ENCODE data around the gene AIFM3.

- TF ChIP-seq, protein P1, sequence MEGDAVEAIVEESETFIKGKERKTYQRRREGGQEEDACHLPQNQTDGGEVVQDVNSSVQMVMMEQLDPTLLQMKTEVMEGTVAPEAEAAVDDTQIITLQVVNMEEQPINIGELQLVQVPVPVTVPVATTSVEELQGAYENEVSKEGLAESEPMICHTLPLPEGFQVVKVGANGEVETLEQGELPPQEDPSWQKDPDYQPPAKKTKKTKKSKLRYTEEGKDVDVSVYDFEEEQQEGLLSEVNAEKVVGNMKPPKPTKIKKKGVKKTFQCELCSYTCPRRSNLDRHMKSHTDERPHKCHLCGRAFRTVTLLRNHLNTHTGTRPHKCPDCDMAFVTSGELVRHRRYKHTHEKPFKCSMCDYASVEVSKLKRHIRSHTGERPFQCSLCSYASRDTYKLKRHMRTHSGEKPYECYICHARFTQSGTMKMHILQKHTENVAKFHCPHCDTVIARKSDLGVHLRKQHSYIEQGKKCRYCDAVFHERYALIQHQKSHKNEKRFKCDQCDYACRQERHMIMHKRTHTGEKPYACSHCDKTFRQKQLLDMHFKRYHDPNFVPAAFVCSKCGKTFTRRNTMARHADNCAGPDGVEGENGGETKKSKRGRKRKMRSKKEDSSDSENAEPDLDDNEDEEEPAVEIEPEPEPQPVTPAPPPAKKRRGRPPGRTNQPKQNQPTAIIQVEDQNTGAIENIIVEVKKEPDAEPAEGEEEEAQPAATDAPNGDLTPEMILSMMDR (IDR thresholded peaks at IDR 0.05; ENCODE audit: insufficient read depth, low read length, poor library complexity, severe bottlenecking) = no peak
- TF ChIP-seq EZH2phosphoT487 (conservative IDR thresholded peaks at IDR 0.05; ENCODE audit: low read length) = no peak
These were observed 43.5 kb downstream of the AIFM3 start for GRCh38 chr22:21010426-21011113.

Data from SU-DHL-6 (cell line).